Tibial nerve (tissue), 4 donors: ENCODE results near the gene SLC27A4. TPM values are rescaled to one million over a fixed set of nuclear protein-coding genes. Genes with fewer than 3 reads are reported as not detected.

Experiments used
- DNase-seq, 2 donors: peaks; one replicate each; pipeline ENCODE4 v3.0.0-alpha.2; 2019; ENCODE audit warnings: low spot score in 2 of 2
- H3K27ac ChIP-seq, 4 donors: fragments of 200-600 bp; sonication (generic) in 3 of 4; one replicate each; pipeline ENCODE4 v1.5.1; 2017 to 2019; ENCODE audit warnings: mild to moderate bottlenecking in 1 of 4
- H3K27me3 ChIP-seq, 2 donors: fragments of 200-600 bp; sonication (generic) in 1 of 2; one replicate each; pipeline versions ENCODE4 v1.5.1 to v1.6.0; 2017 to 2019
- H3K36me3 ChIP-seq, 3 donors: fragments of 200-600 bp; sonication (generic); one replicate each; pipeline ENCODE4 v1.5.1; 2018 to 2019
- H3K4me1 ChIP-seq, 4 donors: fragments of 200-600 bp; sonication (generic) in 3 of 4; one replicate each; pipeline ENCODE4 v1.5.1; 2017 to 2019
- H3K4me3 ChIP-seq, 4 donors: fragments of 200-600 bp; sonication (generic) in 3 of 4; one replicate each; pipeline ENCODE4 v1.5.1; 2017 to 2019; ENCODE audit warnings: mild to moderate bottlenecking in 1 of 4, moderate library complexity in 1 of 4
- H3K9me3 ChIP-seq, 4 donors: fragments of 200-600 bp; sonication (generic) in 3 of 4; one replicate each; pipeline ENCODE4 v1.5.1; 2017 to 2019
- EP300 ChIP-seq, 2 donors: sonication (generic); formaldehyde crosslinking; IDR thresholded peaks; one replicate each; pipeline ENCODE4 v1.6.1; 2017; ENCODE audit warnings: antibody characterized with exemption in 2 of 2, mild to moderate bottlenecking in 1 of 2
- POLR2A ChIP-seq, 2 donors: fragments of 450-650 bp; IDR thresholded peaks; one replicate each; pipeline ENCODE4 v1.6.1; 2017; ENCODE audit warnings: antibody characterized with exemption in 2 of 2, mild to moderate bottlenecking in 2 of 2, moderate library complexity in 2 of 2
- WGBS, 2 donors: methylation state at CpG; one replicate each; pipeline ENCODE4 v1.1.5; 2018; 5-methylcytosine and 5-hydroxymethylcytosine counted together
- total RNA-seq, 4 donors: library from RNA; depleted of rRNA; stranded (reverse); fragments of >200 nt; gene quantifications; one replicate each; pipeline ENCODE4 v1.1.0, GENCODE V29; 2016
- TF ChIP-seq, protein P1 (sequence below), 5 experiments: fragments of 200-600 bp in 3 of 5; fragments of 450-650 bp in 2 of 5; sonication (generic) in 3 of 5; IDR thresholded peaks; one replicate each; pipeline ENCODE4 v1.5.1; 2016 to 2019; ENCODE audit warnings: antibody characterized with exemption in 5 of 5, mild to moderate bottlenecking in 3 of 5, moderate library complexity in 2 of 5

The SLC27A4 gene
- total RNA-seq, 4 donors from 2014 or later: 13.5 to 33.3 (median 18.0) TPM

DNA sequence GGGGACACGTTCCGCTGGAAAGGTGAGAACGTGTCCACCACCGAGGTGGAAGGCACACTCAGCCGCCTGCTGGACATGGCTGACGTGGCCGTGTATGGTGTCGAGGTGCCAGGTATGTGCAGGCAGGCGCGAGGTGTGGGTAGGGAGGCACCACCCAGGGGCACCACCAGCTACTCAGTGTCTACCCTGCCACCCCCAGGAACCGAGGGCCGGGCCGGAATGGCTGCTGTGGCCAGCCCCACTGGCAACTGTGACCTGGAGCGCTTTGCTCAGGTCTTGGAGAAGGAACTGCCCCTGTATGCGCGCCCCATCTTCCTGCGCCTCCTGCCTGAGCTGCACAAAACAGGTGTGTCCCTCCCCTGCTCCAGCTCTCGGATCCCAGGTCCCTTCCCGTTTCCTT lies 15.1 kb downstream of the SLC27A4 start:
- Histone ChIP-seq H3K9me3 (no peaks in the 10 kb centered on the region), H3K4me1 (no peaks in the 10 kb centered on the region), H3K36me3 (peaks cover 0 to 93% (median 7%) of the 10 kb centered on the region in 3 donors), H3K27me3 (no peaks in the 10 kb centered on the region), H3K4me3 (no peak overlapping the region), H3K27ac (no peak overlapping the region)
- WGBS, 2 donors: 93 to 99% methylated on average over 11 to 16 of the region's 19 CpGs
- no peak for DNase-seq
- TF ChIP-seq EP300 (IDR thresholded peaks at IDR 0.05) (no peak), POLR2A (IDR thresholded peaks at IDR 0.05) (no peak)
- TF ChIP-seq, protein P1, sequence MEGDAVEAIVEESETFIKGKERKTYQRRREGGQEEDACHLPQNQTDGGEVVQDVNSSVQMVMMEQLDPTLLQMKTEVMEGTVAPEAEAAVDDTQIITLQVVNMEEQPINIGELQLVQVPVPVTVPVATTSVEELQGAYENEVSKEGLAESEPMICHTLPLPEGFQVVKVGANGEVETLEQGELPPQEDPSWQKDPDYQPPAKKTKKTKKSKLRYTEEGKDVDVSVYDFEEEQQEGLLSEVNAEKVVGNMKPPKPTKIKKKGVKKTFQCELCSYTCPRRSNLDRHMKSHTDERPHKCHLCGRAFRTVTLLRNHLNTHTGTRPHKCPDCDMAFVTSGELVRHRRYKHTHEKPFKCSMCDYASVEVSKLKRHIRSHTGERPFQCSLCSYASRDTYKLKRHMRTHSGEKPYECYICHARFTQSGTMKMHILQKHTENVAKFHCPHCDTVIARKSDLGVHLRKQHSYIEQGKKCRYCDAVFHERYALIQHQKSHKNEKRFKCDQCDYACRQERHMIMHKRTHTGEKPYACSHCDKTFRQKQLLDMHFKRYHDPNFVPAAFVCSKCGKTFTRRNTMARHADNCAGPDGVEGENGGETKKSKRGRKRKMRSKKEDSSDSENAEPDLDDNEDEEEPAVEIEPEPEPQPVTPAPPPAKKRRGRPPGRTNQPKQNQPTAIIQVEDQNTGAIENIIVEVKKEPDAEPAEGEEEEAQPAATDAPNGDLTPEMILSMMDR (IDR thresholded peaks at IDR 0.05): no peak

DNA sequence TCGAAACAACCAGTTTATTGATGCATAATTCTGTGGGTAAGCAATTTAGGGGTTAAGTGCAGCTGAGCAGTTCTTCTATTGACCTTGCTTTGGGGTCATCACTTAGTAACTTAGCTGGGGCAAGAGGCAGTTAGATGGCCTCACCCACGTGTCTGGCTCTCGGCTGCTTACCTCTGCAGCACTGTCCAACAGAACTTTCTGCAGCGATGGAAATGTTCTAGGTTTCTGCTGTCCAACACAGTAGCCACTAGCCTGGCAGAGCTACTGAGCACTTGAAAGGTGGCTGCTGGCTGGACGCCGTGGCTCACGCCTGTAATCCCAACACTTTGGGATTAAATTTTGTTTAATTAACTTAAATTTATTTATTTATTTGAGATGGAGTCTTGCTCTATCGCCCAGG lies 17.8 kb downstream of the SLC27A4 start:
- TF ChIP-seq POLR2A (IDR thresholded peaks at IDR 0.05): no peak
- TF ChIP-seq, protein P1 (IDR thresholded peaks at IDR 0.05): no peak
- no peak for TF ChIP-seq EP300 (IDR thresholded peaks at IDR 0.05)
- H3K36me3 ChIP-seq: peaks cover 0 to 76% (median 3%) of the 10 kb centered on the region in 3 donors
- 61 to 74% methylated on average over 8 of the region's 8 CpGs for WGBS, 2 donors
- peaks cover 0 to 18% (median 12%) of the 10 kb centered on the region in 4 donors for H3K4me1 ChIP-seq
- no peak overlapping the region for H3K27ac ChIP-seq
- DNase-seq: no peak
- no peaks in the 10 kb centered on the region for H3K9me3 ChIP-seq
- no peaks in the 10 kb centered on the region for H3K27me3 ChIP-seq
- no peak overlapping the region for H3K4me3 ChIP-seq

DNA sequence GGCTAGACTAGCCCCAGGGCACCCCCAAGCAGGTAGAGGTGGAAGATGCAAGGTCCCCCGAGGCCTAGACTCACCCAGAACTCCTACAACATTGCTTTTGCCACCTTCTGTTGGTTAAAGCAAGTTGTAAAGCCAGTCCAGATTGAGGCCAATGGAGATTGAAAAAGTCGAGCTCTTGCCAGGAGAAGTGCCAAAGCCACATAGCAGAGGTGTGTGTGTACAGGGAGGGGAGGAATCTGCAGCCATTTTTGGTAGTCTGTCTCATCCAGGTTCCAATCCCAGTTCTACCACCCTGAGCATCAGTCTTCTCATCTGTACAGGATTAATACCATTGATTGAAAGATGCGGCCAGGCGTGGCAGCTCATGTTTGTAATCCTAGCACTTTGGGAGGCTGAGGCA lies 18.5 kb downstream of the SLC27A4 start:
- H3K27ac ChIP-seq: no peak overlapping the region
- TF ChIP-seq POLR2A (IDR thresholded peaks at IDR 0.05) (no peak), EP300 (IDR thresholded peaks at IDR 0.05) (no peak)
- TF ChIP-seq, protein P1 (IDR thresholded peaks at IDR 0.05): no peak
- 95 to 96% methylated on average over 4 of the region's 4 CpGs for WGBS, 2 donors
- peaks cover 0 to 18% (median 12%) of the 10 kb centered on the region in 4 donors for H3K4me1 ChIP-seq
- no peaks in the 10 kb centered on the region for H3K9me3 ChIP-seq
- no peak overlapping the region for H3K4me3 ChIP-seq
- peaks cover 0 to 71% (median 0%) of the 10 kb centered on the region in 3 donors for H3K36me3 ChIP-seq
- no peak for DNase-seq
- no peaks in the 10 kb centered on the region for H3K27me3 ChIP-seq

DNA sequence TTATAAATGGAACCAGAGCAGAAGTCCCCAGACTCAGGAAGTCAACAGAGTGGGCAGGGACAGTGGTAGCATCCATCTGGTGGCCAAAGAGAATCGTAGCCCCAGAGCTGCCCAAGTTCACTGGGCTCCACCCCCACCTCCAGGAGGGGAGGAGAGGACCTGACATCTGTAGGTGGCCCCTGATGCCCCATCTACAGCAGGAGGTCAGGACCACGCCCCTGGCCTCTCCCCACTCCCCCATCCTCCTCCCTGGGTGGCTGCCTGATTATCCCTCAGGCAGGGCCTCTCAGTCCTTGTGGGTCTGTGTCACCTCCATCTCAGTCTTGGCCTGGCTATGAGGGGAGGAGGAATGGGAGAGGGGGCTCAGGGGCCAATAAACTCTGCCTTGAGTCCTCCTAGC lies 20.5 kb downstream of the SLC27A4 start:
- no peaks in the 10 kb centered on the region for H3K27me3 ChIP-seq
- 57 to 78% methylated on average over 1 of the region's 2 CpGs for WGBS, 2 donors
- H3K27ac ChIP-seq: peak overlapping the region in 1 of 4 donors; percentile 82
- peaks cover 0 to 51% (median 0%) of the 10 kb centered on the region in 3 donors for H3K36me3 ChIP-seq
- peaks cover 0 to 32% (median 14%) of the 10 kb centered on the region in 4 donors for H3K4me1 ChIP-seq
- H3K9me3 ChIP-seq: no peaks in the 10 kb centered on the region
- TF ChIP-seq EP300 (IDR thresholded peaks at IDR 0.05): no peak
- TF ChIP-seq POLR2A (IDR thresholded peaks at IDR 0.05): no peak
- DNase-seq: no peak
- no peak overlapping the region for H3K4me3 ChIP-seq

DNA sequence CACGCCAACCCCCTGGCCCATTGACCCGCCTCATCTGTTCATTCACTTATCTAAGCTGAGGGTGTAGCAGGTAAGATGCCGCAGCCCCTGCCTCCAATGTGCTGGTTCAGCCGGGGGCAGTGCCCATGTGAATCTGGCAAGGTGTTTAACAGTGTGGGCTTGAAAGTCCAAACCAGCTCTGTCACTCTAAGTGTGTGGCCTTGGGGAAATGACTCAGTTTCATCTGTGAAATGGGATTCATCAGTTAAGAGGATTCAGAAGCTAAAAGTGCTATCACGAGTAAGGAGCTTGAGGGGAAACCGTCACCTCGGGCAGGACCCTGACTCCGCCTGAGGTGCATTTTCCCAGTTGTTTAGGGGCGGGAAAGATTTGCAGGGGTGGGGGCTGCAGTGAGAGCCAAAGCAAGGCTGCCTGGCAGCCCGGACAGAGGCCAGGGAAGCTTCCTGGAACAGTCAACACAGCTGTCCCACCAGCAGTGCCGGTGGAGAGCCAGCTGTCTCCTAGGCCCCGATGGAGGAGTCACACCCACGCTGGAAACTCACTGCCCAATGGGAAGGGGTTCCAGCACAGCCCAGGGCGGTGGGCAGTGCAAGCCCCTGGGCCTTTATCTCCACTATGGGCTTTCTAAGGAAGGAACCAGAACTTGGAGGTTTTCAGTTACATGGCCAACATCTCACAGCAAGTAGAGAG lies 21.1 kb downstream of the SLC27A4 start:
- no peaks in the 10 kb centered on the region for H3K27me3 ChIP-seq
- H3K27ac ChIP-seq: peak overlapping the region; percentile 35 to 82 (median 66)
- peaks cover 0 to 32% (median 14%) of the 10 kb centered on the region in 4 donors for H3K4me1 ChIP-seq
- peak overlapping the region in 3 of 4 donors; percentile 40 to 52 (median 51) for H3K4me3 ChIP-seq
- no peaks in the 10 kb centered on the region for H3K9me3 ChIP-seq
- TF ChIP-seq POLR2A (IDR thresholded peaks at IDR 0.05) (no peak), EP300 (IDR thresholded peaks at IDR 0.05) (no peak)
- TF ChIP-seq, protein P1 (IDR thresholded peaks at IDR 0.05): no peak
- WGBS, 2 donors: 42 to 44% methylated on average over 13 to 14 of the region's 14 CpGs
- H3K36me3 ChIP-seq: peaks cover 0 to 45% (median 0%) of the 10 kb centered on the region in 3 donors
- DNase-seq: no peak
